Islet of Langerhans (tissue), 1 donor: ENCODE data around the gene LHPP.

Source experiments
- FAIRE-seq: peaks from one replicate; lab custom pipeline; 2011; peaks lifted over from hg19 to GRCh38; lab: Jason Lieb, UNC

The LHPP gene

DNA sequence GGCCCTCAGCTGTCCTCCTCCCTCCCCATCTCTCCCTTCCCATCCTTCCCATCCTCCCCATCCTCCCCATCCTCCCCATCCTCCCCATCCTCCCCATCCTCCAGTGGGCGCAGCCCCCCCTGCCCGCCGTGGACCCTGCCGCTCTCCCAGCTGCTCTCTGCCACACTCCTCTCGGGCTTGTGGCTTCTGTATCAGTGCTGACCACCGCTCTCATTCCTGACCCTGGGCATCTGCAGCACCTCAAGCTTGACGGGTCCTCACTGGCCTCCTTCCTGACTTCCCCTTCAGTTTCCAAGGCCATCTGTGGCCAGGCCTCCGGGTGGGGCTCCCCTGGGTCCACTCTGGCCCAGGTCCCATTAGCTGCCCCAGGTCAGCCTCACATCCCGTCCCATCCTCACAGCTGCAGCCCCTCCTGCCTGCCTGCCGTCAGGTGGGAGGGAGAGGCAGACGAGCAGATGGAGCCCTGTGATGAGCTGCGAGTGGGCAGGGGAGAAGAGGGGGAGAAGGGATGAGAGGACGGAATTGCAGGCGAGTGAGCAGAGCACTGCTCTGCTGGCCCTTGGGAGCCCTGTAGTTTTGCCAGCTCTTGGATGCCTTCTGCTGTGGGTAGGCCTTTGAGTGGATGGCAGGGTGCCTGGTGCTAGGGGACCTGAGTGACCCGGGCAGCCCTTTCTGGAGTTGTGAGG lies 35.7 kb downstream of the LHPP start:
- no peak for FAIRE-seq

DNA sequence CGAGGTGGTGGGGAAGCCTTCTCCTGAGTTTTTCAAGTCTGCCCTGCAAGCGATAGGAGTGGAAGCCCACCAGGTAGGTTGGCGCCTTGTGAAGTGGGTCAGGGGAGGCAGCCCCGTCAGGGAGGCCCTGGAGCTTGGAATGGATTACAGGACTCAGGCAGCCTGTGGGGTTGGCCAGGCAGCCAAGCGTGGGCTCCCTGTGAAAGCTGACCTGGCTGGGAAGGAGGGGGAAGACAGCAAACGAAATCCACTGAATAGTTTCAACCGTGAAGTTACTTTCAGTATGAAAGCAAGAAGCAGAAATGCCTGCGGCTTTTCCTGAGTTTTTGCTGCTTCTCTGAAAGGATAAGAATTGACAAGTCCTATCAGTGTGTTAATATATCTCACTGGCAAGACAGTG lies 36.4 kb downstream of the LHPP start:
- FAIRE-seq = no peak

DNA sequence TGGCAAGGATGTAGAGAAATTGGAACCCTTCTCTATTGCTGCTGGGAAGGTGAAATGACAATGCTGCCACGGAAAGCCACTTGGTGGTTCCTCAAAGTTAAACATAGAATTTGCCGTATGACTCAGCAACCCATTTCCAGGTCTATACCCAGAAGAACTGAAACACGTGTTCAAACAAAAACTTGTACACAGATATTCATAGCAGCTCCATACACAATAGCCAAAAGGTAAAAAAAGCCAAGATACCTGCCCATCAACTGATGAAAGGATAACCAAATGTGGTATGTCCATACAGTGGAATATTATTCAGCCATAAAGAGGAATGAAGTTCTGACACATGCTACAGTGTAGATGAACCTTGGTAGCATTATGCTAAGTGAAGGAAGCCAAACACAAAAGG lies 39.1 kb downstream of the LHPP start:
- no peak for FAIRE-seq

DNA sequence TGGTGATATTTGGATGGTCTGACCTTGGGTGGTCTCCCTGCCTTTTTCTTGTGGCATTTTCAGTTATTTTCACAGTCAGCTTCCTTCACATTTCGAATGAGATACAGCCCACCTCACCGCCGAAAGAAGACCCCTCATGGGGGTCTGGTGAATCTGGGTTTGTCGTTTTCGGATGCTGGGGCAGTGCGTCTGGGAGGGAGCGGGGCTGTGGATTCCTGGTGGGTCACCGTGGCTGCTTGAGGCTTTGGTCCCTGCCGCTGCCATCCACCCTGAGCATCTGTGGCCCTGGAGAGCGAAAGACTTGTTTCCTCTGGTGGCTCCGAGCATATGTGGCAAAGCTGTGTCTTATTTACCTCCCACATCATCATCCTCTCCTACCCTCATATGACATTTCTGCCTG lies 43.1 kb downstream of the LHPP start:
- FAIRE-seq = no peak

DNA sequence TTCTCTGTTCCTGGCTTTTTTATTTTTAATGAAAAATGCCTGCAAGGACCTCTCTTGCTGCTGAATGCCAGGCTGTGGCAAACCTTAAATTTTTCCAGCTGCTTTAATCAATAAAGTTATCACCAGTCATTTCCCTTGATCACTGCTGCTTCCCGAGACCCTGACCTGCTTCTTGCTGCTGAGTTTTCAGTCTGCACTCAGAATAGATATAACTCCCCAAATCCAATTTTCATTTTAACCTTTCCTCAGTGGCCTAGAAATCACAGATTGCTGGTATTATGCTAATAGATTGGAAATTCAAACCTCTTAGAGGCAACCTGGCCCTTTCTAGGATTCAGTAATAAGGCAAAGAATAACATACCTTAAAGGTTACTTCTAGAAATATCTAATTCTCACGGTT lies 43.7 kb downstream of the LHPP start:
- no peak for FAIRE-seq

DNA sequence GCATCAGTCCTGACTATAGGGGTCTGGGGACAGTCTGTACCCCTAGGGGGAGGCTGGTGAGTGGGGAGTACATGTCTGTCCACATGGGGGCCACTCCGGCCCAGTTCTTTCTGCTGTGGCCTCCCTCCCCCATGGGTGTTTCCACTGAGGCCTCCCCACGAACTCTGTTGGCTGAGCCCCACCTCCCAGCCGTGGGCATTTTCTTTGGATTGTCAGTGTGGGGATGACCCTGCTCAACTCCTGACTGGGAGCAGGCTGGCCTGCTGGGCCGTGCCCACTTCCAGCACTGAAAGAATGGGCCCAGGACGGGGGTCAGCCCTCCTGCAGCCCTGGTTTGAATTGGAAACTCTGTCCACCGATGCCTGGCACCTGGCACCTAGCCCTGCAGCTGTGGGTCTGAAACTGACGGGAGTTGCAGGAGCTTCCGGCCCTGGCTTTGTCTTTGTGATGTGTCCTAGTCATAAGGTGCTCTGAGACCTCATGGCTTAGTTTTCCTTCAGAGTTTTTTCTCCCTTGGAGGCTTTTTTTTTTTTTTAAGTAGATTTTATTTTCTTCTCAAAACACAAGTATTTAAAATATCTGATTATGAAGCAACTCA lies 46.5 kb downstream of the LHPP start:
- no peak for FAIRE-seq

DNA sequence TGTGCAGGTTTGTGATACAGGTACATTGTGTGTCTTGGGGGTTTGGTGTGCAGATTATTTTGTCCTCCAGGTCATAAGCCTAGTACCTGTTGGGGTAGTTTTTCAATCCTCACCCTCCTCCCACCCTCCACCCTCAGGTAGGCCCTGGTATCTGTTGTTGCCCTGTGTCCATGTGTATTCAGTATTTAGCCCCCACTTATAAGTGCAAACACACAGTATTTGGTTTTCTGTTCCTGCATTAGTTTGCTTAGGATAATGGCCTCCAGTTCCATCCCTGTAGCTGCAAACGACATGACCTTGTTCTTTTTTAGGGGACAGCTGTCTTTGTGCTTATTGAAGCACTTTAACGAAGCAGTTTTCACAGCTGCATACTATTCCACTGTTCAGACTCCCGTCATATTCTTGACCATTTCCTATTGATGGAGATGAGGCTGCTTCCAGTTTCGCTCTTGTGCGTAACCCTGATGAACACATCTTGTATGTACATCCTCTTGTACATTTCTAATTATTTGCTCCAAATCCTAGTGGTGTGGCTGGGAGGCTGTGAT lies 47.4 kb downstream of the LHPP start:
- FAIRE-seq = no peak

DNA sequence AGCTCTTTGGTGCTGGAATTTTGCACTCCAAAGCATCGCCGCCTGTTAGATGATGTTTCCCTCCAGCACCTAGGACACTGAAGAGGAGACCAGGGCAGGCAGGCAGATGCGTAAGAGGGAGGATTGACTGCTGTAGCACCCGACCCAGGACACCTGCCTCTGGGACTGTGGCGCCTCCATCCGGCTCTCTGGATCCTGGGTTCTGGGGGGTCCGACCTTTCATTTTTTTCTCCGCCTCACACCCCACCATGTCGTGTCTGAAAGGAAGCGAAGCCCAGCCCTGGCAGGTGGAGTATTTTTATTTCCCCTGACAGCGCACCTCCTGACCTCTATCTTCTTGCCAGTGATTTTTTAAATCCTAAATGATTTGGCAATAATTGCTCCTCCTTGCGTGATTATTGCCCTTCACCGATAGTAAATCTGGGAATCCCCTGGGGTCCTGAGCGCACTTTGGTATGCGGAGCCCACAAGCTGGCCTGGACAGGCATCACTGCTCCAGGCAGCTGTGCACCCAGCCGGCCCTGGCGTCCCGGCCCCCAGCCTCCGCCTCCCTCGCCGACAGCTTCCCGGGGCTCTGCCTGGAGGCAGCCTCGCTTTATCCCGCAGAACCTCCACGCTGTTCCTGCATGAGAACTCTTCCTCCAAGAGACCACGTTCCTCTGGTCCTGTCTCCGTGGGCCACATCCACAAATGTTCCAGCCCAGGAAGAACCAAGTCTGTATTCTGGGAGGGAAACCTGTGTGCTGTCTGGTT lies 48.4 kb downstream of the LHPP start:
- FAIRE-seq = no peak

DNA sequence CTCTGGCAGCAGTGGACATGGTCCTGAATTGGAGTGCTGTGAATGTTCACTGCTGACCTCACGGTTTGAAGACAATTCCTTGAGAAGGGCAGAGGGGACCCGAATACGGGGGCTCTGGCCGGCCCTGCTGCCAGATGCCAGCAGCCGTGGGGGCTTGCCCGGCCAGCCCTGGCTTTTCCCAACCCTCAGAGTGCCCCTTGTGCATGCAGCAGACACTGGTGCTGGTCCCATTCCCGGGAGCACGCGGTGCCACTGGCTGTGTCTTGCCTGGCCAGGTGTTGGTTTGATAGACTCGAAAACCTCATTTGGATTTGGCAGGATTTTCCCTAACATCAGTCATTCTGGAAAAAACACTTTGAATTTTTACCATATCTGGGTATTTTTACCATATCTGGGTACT lies 49.1 kb downstream of the LHPP start:
- FAIRE-seq = no peak

DNA sequence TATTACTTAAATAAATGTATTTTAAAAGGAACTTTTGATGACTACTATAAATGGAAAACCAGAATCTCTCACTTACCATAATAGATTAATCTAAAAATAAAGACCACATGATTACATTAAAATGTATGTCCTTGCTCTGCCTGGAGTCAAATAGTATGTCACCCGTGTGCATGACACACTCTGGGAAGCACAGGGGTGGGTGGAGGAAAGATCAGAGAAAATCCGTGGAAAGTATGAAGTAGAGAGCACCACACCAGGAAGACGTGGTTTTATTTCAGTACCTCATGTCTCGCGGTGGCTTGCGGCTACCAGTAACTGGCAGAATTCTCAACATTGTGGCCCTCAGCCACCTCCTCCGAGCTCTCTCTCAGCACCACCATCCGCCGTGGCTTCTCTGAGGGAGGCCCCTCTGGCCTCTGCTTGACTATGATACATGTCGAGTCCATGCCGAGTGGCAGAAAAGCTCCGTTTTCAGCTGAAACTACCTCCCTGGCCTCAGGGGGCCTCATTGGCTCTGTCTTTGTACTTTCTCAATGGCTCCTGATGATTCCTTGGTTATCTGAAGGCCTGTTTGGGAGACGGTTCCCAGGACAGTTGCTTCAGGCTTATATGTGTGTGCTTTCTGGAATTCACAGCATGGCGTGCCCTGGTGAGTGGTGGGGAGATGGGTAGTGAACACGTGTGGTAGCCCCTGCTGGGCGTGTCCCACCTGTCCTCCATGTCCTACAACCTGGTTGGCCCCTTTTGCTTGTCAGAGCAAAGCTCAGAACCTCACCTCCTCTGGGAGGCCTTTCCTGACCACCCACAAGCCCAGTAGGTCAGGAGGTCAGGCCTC lies 49.8 kb downstream of the LHPP start:
- no peak for FAIRE-seq

DNA sequence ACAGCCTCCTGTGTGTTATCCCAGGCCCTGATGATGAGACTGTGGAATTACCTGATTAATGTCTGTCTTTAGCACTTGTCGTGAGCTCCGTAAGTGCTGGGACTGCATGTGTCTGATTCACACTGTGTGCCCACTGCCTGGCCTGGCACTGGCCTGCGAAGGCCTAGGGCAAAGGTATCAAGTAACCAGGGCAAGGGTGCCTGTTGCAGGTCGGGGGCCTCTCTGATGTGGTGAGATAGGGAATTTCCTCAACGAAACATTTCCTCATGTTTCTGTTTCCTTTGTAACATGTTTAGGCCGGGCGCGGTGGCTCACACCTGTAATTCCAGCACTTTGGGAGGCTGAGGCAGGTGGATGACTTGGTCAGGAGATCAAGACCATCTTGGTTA lies 50.4 kb downstream of the LHPP start:
- FAIRE-seq = no peak

DNA sequence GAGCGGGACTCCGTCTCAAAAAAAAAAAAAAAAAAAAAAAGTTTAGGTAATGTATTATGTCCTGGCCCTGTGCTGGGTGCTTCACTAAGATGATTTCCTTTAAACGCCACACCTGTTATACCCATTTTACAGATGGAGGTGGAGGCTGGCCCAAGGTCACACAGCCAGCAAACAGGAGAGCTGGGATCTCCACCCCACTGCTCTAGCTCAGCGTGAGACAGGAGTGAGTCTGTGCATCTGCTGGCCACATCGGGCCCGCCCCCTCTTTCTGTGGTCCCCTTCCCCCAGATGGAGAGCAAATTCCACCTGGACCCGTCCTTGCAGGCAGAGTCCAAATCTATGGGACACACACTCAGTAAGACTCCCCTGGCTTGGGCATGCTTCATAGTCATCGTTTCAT lies 51.0 kb downstream of the LHPP start:
- no peak for FAIRE-seq

DNA sequence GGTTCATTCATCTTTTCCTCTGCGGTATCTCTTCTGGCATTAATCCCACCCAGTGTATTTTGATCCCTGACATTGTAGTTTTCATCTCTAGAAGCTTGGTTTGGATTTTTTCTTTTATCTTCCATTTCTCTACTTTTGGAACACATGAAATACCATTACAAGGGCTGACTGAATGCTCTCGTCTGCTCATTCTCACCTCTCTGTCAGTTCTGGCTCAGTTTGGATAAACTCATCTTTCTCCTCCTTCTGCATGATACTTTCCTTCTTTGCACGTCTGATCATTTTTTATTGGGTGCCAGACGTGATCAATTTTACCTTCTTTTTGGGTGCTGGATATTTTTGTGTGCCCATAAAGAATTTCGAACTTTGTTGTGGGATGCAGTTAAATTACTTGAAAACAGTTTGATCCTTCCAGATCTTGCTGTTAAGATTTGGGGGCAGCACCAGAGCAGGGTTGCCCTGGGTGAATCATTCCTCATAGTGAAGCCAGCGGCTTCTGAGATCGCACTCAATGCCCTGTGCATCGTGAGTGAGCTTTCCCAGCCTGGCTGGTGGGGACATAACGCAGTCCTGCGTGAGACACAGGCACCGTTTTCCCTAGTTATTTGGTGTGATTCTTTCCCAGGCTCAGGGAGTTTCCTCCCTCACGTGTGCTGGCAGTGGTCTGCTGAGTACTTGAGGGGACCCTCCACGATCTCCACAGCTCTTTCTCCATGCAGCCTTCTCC lies 53.8 kb downstream of the LHPP start:
- no peak for FAIRE-seq

DNA sequence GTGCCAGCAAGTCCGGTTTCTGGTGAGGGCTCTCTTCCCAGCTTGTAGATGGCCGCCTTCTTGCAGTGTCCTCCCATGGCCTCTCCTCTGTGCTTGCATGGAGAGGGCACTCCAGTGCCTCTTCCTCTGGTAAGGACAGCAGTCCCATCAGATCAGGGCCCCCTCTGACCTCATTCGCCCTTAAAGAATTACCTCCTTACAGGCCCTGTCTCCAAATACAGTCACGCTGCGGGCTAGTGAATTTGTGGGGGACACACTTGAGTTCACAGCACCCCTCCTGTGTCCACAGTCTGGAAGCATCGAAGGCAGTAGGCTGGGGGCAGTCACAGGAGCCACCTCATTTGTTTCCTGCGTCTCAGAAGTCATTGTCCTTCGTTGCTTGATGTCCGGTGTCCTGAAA lies 54.6 kb downstream of the LHPP start:
- no peak for FAIRE-seq

DNA sequence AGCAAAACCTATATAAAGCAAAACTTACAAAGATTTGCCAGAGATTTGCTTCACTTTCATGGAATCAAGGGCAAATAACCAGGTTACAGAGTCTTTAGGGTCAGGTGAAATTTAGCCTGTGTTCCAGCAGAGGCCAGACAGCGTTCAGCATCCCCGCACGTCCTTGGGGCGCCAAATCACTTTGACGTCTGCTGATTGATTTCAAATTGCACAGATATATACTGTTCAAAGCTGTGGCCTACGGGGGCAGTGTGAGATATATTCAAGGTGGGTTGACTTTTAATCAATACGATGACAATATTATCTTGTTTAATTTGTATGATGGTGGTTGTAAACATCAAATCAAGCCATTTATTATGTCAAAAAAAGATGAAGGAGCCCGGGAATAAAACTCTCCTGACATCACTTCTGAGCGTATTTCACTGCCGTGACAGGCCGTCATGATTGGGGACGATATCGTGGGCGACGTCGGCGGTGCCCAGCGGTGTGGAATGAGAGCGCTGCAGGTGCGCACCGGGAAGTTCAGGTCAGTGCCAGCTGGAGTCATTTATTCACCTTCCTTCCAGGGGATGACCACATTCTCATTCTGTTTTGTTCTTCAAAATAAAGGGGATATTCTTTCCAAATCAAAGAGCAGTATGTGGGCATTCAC lies 55.2 kb downstream of the LHPP start:
- FAIRE-seq = no peak

DNA sequence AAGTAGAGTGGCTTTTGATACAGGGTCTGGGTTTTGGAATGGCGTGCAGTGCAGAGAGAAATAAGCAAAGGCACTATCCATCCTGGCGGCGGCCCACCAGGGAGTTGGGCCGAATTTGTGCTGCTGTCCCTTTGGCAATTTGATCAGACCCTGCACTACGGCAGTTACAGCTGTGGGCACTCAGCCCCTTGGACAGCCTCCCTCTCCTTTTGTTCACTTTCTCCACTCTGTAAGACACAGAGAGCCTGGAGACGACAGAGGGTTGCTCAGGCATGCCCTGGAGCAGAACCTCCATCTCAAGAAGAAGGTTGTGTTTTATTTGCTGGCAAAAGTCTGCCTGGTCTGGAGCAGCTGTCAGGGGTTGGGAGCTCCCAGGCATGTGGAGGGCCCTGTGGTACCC lies 55.8 kb downstream of the LHPP start:
- FAIRE-seq = no peak

DNA sequence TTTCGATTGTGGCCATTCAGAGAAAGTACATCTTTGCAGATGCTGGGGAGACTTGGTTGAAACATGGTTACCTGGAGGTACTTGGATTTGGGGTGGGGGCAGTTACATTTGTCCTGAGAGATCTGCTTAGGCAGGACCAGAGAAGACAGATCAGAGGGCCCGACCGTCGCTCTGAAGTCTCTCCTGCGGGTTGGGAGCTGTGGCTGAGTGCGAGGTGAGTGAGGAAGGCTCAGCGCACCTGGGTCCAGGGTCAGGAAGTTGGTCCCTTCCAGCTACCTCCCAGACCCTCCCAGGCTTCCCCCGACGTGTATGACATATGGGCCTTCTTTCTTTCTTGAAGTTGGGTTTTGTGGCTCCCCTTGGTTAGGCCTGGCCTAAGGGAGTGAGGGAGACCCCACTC lies 56.3 kb downstream of the LHPP start:
- FAIRE-seq = no peak

DNA sequence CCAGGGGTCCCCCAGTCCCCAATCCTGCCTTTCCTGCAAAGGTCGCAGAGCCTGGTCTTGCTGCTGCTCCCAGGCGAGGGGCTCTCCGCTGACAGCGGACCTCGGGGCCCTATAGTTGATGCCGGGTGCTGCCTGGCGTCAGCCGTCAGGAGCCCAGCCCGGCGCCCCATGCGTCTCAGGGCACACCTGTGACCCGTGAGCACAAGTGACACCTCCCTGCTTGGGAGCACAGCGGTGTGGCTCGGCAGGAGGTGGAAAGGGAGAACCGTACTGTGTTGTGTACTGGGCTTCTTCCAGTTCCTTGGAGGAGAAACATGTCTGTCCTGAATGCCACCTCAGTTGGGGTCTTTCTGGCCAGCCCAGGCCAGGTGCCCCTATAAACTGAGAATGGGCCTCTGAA lies 56.7 kb downstream of the LHPP start:
- FAIRE-seq = no peak

DNA sequence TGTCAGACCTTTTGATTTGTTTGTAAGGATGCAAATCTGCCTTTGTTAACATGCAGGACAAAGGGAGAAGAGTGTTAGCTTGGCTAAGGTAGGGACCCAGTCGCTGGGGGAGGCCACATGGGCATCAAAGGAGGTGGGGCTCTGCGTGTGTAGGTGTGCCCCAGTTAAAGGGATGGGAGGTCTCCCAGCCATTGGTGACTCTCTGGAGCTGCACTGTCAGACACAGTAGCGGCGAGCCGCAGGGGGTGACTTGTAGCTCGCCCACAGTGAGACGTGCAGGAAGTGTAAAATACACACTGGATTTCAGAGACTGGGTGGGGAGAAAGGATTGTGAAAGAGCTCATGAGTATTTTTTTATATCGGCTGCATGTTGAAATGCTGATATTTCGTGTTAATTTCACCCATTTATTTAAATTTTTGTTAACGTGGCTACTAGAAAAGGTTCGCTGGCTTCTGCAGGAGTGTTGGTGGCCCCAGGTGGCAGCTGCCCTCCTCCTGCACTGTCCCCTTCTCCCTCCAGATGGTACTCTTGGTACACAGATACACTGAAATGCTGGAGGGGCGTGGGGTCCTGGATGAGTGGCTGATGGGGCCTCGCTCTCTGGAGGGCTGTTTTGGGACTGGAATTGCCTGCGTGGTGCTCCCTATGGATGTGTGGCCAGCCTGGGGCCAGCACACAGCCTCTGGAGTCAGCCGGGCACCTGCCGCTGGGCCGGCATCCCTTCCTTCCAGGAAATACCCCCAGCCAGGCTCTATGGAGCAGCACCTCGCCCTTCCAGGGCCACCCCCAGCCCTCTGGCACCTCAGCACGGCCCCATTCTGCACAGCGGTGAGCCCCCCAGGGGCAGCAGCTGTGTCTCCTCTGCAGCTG lies 59.2 kb downstream of the LHPP start:
- no peak for FAIRE-seq

DNA sequence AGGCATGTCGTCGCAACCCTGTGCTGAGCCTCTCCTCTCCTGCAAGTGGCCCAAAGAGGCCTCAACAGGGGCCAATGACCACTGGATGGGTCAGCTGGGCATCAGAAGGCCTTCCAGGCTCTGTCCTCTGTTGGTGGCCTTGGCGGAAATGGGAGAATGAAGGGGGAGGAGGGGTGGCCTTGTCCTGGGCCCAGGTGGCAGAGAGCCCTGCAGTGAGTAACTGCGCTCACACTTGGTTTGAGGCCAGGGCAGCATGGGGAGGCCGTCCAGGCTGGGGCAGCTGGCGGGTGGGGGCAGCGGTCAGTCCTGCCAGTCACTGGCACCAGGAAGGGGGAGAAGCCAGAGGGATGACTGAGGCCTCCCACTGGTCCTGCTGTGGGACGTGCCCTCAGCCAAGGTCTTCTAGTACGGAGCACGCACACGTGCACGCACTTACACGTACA lies 59.8 kb downstream of the LHPP start:
- FAIRE-seq = no peak
